ENCODE results near the gene MBIP.

The MBIP gene

DNA sequence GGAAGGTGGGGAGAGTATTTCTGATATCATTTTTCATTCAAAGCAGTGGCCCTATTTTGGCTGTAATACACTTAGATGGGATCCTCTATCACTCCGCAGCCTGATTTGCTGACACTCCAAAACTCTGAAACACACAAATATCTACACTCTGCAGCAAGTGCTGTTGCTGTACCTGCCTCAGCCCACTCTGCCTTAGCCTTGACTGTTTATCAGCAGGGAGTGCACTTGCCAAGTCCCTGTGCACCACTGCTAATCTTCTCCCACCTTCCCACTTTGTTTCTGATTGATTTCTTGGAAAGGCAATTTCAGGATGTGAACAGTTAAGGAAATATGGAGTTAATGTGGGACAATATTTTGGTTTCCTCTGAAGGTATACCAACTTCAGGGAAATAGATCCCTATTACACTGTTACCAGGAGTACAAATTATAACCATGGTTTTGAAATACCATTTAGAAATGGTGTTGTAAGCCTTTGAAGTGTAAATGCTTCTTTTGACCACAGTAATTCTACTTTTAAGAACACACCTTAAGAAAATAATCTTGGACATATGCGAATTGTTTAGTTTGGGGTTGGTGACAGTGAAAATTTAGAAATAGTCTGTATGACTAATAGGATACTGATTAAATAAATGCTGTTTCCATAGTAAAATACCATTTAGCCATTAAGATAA, 59.3 kb downstream of the MBIP start:
- no peak for DNase-seq

DNA sequence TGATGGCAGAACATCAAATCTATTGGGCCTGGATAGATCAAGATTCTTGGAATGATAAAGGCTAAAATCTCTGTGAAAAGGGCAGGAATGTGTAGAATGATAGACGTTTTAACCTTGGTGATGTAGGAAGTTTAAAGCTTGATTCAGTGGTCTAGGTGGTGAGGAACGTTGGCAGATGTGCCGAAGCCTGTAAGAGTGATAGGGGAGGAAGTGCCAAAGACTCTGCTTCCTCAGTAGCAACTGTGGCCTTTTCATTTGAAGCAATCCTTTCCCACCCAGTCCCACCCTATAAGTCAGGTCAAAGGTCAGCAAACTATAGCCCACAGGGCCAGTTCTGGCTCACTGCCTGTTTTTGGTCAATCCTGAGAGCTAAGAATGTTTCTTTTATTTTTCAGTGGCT, 62.2 kb downstream of the MBIP start:
- DNase-seq, result no peak

DNA sequence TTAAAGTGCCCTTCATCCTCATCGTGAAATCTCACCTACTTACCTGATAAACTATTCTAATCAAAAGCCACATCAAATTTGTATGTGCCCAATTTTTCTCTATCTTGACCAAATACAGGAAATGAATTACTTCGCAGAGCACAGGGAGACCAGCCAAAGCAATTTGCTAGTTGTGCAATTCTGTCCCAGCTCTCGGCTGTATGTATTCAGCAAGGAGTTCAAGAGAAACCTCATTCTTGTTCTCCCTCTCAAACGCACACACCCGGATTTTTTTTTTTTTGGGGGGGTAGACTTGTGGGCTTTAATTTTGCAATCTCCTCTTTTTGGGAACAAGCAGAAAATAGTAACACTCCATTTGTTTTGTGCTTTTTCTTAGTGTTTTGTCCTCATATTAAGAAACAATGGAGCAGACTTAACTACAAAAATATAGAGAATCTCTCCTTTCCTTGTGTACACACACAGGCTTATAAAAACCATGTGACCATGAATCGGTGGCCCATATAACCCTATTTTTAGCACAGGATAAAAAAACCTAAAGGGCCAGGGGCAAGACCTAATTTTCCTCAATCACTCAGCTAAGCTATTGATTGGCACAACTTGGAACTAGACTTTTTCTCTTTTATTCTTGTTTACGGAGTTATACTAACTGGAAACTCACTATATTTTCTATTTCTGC, 64.2 kb downstream of the MBIP start:
- DNase-seq, result no peak

DNA sequence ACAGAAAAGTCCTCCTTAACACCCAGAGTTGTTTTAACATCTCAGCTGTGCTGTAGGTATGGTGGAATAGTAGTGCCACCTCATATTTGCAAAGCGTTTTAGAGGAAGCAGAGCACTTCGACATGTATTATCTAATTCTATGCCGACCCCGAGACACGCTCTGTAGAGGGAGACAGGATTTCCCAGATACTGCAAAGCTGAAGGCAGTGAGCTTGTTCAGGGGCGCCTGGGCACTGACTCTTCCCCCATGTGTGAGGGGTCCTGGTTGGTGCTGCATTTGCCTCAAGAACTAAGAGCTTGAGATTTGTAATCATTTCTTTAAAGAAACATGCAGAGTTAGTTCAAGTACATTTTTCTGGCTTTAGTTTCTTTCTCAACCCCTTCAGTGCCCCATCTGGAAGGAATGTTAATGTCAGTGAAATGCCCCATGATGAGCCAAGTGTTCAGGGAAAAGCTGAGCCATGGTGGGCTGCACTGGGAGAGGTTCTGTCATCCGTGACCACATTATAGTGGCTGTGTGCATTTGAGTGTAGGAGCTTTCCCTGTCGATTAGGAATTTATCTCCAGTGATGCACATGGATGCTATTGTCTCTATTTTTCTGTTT, 66.3 kb downstream of the MBIP start:
- no peak for DNase-seq

All from NCI-H2029 treated with DMSO at 0.1 percent for 48 hours (cell line).